Measurements from ENCODE around the gene ABCC1. TPM values are rescaled to one million over a fixed set of nuclear protein-coding genes. Genes with fewer than 3 reads are reported as not detected.

ABCC1 gene
- total and polyA plus RNA-seq, 4 donors = 12.4 to 41.5 (median 31.3) TPM

DNA sequence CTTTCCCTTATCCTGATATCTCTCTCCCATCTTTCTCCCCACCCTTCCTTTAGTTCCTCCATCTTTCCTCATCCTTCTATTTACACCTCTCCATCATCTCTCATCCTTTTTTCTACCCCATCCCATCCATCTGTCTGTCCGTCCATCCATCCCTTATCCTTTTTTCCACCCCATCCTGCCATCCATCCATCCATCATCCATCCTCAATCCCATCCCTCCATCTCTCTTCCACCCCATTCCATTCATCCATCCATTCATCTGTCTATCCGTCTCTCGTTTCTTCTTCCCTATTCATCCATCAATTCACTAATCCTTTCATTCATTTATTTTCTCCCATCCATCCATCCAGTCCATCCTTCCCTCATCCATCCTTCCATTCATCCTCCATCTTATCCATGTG, 205.8 kb downstream of the ABCC1 start:
- H3K9ac ChIP-seq (ENCODE audit: insufficient read depth in 1 of 2, low read length in 2 of 2) = no peak overlapping the region
- no peaks in the 10 kb centered on the region for H3K27me3 ChIP-seq (ENCODE audit: control insufficient read depth in 3 of 3, insufficient read depth in 3 of 3, low read length in 2 of 3)
- no peak for ATAC-seq (ENCODE audit: insufficient read depth, low FRiP score)
- TF ChIP-seq, protein P1, sequence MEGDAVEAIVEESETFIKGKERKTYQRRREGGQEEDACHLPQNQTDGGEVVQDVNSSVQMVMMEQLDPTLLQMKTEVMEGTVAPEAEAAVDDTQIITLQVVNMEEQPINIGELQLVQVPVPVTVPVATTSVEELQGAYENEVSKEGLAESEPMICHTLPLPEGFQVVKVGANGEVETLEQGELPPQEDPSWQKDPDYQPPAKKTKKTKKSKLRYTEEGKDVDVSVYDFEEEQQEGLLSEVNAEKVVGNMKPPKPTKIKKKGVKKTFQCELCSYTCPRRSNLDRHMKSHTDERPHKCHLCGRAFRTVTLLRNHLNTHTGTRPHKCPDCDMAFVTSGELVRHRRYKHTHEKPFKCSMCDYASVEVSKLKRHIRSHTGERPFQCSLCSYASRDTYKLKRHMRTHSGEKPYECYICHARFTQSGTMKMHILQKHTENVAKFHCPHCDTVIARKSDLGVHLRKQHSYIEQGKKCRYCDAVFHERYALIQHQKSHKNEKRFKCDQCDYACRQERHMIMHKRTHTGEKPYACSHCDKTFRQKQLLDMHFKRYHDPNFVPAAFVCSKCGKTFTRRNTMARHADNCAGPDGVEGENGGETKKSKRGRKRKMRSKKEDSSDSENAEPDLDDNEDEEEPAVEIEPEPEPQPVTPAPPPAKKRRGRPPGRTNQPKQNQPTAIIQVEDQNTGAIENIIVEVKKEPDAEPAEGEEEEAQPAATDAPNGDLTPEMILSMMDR (IDR thresholded peaks at IDR 0.05; ENCODE audit: control extremely low read depth, extremely low read depth) = no peak
- no peak overlapping the region for H3K27ac ChIP-seq (ENCODE audit: low read depth in 1 of 2, low read length in 1 of 2)
- 97% methylated on average over 3 of the region's 3 CpGs for WGBS, 2 donors
- no peak overlapping the region for H3K4me3 ChIP-seq
- no peaks in the 10 kb centered on the region for H3K36me3 ChIP-seq (ENCODE audit: control insufficient read depth in 4 of 4, insufficient read depth in 4 of 4, low read length in 4 of 4)
- H3K9me3 ChIP-seq (ENCODE audit: control insufficient read depth in 4 of 4, insufficient read depth in 3 of 4, low read length in 3 of 4) = peaks cover 0 to 14% (median 7%) of the 10 kb centered on the region in 4 donors
- DNase-seq = no peak
- H3K4me1 ChIP-seq (ENCODE audit: control insufficient read depth in 5 of 5, insufficient read depth in 5 of 5, low read length in 5 of 5) = peaks cover 0 to 7% (median 4%) of the 10 kb centered on the region in 5 donors

DNA sequence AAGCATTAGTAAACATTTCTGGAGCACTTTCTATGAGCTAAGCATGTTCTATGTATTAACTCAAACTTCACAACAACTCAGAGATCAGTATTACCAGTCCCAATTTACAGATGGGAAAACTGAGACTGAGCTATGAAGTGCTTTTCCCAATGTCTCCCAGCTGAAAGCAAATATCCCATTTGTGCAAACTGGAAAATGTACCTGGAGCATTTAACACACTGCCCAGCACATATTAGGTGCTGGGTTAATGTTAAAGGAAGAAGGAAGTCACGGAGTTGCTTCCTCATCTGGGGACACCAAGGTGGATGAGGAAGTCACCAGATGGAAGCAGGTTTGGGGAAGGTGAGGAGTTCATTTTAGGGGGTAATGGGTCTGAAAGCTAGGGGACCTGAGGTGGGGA, 207.8 kb downstream of the ABCC1 start:
- TF ChIP-seq, protein P1 (IDR thresholded peaks at IDR 0.05; ENCODE audit: control extremely low read depth, extremely low read depth) = no peak
- Histone ChIP-seq H3K4me3 (no peak overlapping the region), H3K4me1 (ENCODE audit: control insufficient read depth in 5 of 5, insufficient read depth in 5 of 5, low read length in 5 of 5) (no peaks in the 10 kb centered on the region), H3K36me3 (ENCODE audit: control insufficient read depth in 4 of 4, insufficient read depth in 4 of 4, low read length in 4 of 4) (peaks cover 0 to 8% (median 0%) of the 10 kb centered on the region in 4 donors), H3K27me3 (ENCODE audit: control insufficient read depth in 3 of 3, insufficient read depth in 3 of 3, low read length in 2 of 3) (no peaks in the 10 kb centered on the region), H3K27ac (ENCODE audit: low read depth in 1 of 2, low read length in 1 of 2) (no peak overlapping the region), H3K9me3 (ENCODE audit: control insufficient read depth in 4 of 4, insufficient read depth in 3 of 4, low read length in 3 of 4) (peaks cover 0 to 14% (median 9%) of the 10 kb centered on the region in 4 donors), H3K9ac (ENCODE audit: insufficient read depth in 1 of 2, low read length in 2 of 2) (no peak overlapping the region)
- ATAC-seq (ENCODE audit: insufficient read depth, low FRiP score) (no peak), DNase-seq (no peak)
- 59 to 87% methylated on average over 1 of the region's 1 CpG for WGBS, 2 donors

DNA sequence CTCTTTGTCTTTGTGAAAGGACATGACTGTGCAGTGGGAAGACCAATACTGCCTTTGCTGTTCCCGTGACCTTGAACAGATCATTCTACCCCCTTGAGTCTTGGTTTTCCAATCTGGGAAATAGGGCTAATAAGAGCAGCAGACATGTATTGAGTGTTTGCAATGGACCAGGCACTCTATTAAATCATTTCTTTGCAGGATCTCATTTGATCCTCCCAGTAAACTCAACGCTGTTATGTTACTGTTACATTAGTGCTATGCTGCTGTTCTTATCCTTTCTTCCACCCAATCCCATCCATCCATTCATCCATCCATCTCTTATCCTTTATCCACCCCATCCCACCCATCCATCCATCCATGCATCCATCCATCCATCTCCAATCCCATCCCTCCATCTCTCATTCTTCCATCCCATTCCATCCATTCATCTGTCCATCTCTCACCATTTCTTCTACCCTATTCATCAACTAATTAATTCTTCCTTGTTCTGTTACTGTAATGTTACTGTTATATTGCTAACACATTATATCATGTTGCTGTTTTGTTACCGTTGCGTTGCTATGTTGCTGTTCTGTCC, 208.8 kb downstream of the ABCC1 start:
- Histone ChIP-seq H3K36me3 (ENCODE audit: control insufficient read depth in 4 of 4, insufficient read depth in 4 of 4, low read length in 4 of 4) (peaks cover 0 to 8% (median 0%) of the 10 kb centered on the region in 4 donors), H3K9me3 (ENCODE audit: control insufficient read depth in 4 of 4, insufficient read depth in 3 of 4, low read length in 3 of 4) (peaks cover 0 to 14% (median 9%) of the 10 kb centered on the region in 4 donors), H3K27ac (ENCODE audit: low read depth in 1 of 2, low read length in 1 of 2) (no peak overlapping the region), H3K4me3 (no peak overlapping the region), H3K9ac (ENCODE audit: insufficient read depth in 1 of 2, low read length in 2 of 2) (no peak overlapping the region), H3K27me3 (ENCODE audit: control insufficient read depth in 3 of 3, insufficient read depth in 3 of 3, low read length in 2 of 3) (no peaks in the 10 kb centered on the region), H3K4me1 (ENCODE audit: control insufficient read depth in 5 of 5, insufficient read depth in 5 of 5, low read length in 5 of 5) (no peaks in the 10 kb centered on the region)
- TF ChIP-seq, protein P1 (IDR thresholded peaks at IDR 0.05; ENCODE audit: control extremely low read depth, extremely low read depth) = no peak
- ATAC-seq (ENCODE audit: insufficient read depth, low FRiP score) (no peak), DNase-seq (no peak)
- WGBS, 2 donors = 97% methylated on average over 4 of the region's 4 CpGs

Data from lung (tissue), 12 donors.